Kidney epithelial cell (primary cell): Measurements from ENCODE around the gene CLEC14A. TPM values are rescaled to one million over a fixed set of nuclear protein-coding genes. Genes with fewer than 3 reads are reported as not detected.

Experiments used
- DNase-seq: peaks from one replicate; pipeline ENCODE4 v3.0.0-alpha.2; 2010; ENCODE audit warnings: low read depth
- H3K27me3 ChIP-seq: 2 replicates; pipeline ENCODE4 v1.6.0; 2011; ENCODE audit warnings: low read length; ENCODE audit not compliant: control insufficient read depth, insufficient read depth
- H3K36me3 ChIP-seq: 2 replicates; pipeline ENCODE4 v1.5.1; 2011; ENCODE audit warnings: low read length; ENCODE audit not compliant: control insufficient read depth, insufficient read depth
- H3K4me3 ChIP-seq: 2 replicates; pipeline ENCODE4 v1.5.1; 2011; ENCODE audit warnings: low read depth, mild to moderate bottlenecking, control low read depth, low read length
- total RNA-seq: library from RNA; depleted of rRNA; stranded (reverse); fragments of >200 nt; gene quantifications from 2 replicates; pipeline ENCODE4 v1.2.3, GENCODE V29; 2015
- TF ChIP-seq, protein P1 (sequence below): IDR thresholded peaks from 2 replicates; pipeline ENCODE4 v1.5.1; 2011; ENCODE audit warnings: mild to moderate bottlenecking, moderate library complexity, low read length, control low read depth, inconsistent platforms; ENCODE audit not compliant: insufficient read depth, poor library complexity, severe bottlenecking

The CLEC14A gene
- total RNA-seq, 1 donor from 2014 or later, result 0.58 TPM

GRCh38 chr14:38206689-38207376 lies 49.1 kb downstream of the CLEC14A start:
- H3K4me3 ChIP-seq, result no peak overlapping the region
- no peak for DNase-seq
- TF ChIP-seq, protein P1, sequence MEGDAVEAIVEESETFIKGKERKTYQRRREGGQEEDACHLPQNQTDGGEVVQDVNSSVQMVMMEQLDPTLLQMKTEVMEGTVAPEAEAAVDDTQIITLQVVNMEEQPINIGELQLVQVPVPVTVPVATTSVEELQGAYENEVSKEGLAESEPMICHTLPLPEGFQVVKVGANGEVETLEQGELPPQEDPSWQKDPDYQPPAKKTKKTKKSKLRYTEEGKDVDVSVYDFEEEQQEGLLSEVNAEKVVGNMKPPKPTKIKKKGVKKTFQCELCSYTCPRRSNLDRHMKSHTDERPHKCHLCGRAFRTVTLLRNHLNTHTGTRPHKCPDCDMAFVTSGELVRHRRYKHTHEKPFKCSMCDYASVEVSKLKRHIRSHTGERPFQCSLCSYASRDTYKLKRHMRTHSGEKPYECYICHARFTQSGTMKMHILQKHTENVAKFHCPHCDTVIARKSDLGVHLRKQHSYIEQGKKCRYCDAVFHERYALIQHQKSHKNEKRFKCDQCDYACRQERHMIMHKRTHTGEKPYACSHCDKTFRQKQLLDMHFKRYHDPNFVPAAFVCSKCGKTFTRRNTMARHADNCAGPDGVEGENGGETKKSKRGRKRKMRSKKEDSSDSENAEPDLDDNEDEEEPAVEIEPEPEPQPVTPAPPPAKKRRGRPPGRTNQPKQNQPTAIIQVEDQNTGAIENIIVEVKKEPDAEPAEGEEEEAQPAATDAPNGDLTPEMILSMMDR, result no peak
- H3K36me3 ChIP-seq, result no peaks in the 10 kb centered on the region
- peaks cover 24% of the 10 kb centered on the region for H3K27me3 ChIP-seq

DNA sequence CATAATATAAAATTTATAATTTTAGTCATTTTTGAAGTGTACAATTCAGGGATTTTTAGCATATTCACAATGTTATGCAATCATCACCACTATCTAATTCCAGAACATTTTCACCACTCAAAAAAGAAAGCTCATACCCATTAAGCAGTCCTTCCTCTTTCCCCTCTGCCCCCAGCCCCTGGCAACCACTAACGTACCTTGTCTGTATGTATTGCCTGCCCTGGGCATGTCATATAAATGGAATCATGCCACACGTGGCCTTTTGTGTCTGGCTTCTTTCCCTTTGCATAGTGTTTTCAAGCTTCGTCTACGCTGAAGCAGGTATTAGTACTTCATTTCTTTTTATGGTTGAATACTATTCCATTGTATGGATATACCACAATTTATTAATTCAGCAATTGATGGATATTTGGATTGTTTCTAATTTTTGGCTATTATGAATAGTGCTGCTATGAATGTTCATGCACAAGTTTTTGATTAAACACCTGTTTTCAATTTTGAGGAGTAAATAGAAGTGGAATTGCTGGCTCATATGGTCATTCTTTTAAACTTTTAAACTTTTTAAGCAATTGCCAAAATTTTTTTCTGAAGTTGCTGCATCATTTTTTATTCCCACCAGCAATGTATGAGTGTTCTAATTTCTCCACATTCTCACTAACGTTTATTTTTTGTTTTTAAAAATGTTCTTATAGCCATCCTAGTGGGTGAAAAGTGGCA lies 49.8 kb downstream of the CLEC14A start:
- Histone ChIP-seq H3K36me3 (no peaks in the 10 kb centered on the region), H3K4me3 (no peak overlapping the region), H3K27me3 (peaks cover 20% of the 10 kb centered on the region)
- DNase-seq, result no peak
- TF ChIP-seq, protein P1, result no peak

DNA sequence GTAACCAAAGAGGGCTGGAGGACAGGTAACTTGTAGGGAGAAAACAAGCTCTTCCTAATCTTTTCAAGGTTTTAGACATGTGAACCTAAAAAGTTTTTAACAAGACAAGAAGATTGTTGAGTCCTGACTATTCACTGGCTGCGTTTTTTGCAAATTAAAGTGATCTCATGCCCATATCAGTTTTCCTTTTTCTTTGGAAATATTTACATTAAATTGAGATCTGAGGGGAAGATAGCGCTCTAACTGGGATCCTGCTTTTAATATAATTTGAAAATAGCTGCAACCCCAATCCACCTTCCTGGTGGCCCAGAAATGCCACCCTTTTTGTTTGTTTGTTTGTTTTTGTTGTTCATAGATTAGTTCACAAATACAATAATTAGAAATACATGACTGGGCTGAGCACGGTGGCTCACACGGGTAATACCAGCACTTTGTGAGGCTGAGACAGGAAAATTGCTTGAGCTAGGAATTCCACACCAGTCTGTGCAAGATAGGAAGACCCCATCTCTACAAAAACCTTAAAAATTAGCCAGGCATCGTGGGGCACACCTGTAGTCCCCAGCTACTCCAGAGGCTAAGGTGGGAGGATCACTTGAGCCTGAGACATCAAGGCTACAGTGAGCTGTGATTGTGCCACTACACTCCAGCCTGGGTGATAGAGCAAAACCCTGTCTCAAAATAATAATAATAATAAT lies 50.6 kb downstream of the CLEC14A start:
- DNase-seq, result no peak
- TF ChIP-seq, protein P1, result no peak
- H3K4me3 ChIP-seq, result no peak overlapping the region
- peaks cover 14% of the 10 kb centered on the region for H3K27me3 ChIP-seq
- H3K36me3 ChIP-seq, result no peaks in the 10 kb centered on the region

GRCh38 chr14:38204719-38205115 lies 51.2 kb downstream of the CLEC14A start:
- Histone ChIP-seq H3K27me3 (peaks cover 8% of the 10 kb centered on the region), H3K4me3 (no peak overlapping the region), H3K36me3 (no peaks in the 10 kb centered on the region)
- no peak for DNase-seq
- TF ChIP-seq, protein P1, result no peak

Other genes starting within 250 kb of the CLEC14A start
- 0.21 and 0.67 TPM in 2 replicates for gene SSTR1, start 48.2 kb downstream of the CLEC14A start, total RNA-seq